OCI-LY1 (cell line): ENCODE data around the gene CYTH3.

Source experiments
- H2AFZ ChIP-seq: fragments of 200-600 bp; sonication (generic), shearing (Covaris generic); 2 replicates; pipeline ENCODE4 v1.6.0; 2014; ENCODE audit warnings: antibody characterized with exemption, mild to moderate bottlenecking, low read length
- H3F3A ChIP-seq: fragments of 200-600 bp; sonication (generic), shearing (Covaris generic); 2 replicates; pipeline ENCODE4 v1.6.0; 2014; ENCODE audit warnings: mild to moderate bottlenecking, antibody characterized with exemption, low read length, moderate library complexity; ENCODE audit not compliant: insufficient read depth
- H3K27ac ChIP-seq: fragments of 200-600 bp; sonication (generic); 2 replicates; pipeline ENCODE4 v1.5.1; 2014; ENCODE audit warnings: low read length, mixed run types, mild to moderate bottlenecking, low read depth; ENCODE audit not compliant: poor library complexity, severe bottlenecking
- H3K27me3 ChIP-seq: fragments of 200-600 bp; sonication (generic); 2 replicates; pipeline ENCODE4 v1.6.0; 2014; ENCODE audit warnings: antibody characterized with exemption, mild to moderate bottlenecking, low read length, moderate library complexity; ENCODE audit not compliant: insufficient read depth
- H3K36me3 ChIP-seq: fragments of 200-600 bp; sonication (generic); 2 replicates; pipeline ENCODE4 v1.6.1; 2014; ENCODE audit warnings: mild to moderate bottlenecking, antibody characterized with exemption, low read length, moderate library complexity, mixed read lengths; ENCODE audit not compliant: insufficient read depth
- H3K4me1 ChIP-seq: fragments of 200-600 bp; sonication (generic); 2 replicates; pipeline ENCODE4 v1.5.1; 2014; ENCODE audit warnings: mild to moderate bottlenecking, low read length, moderate library complexity; ENCODE audit not compliant: insufficient read depth, severe bottlenecking
- H3K4me2 ChIP-seq: fragments of 200-600 bp; sonication (generic), shearing (Covaris generic); 2 replicates; pipeline ENCODE4 v1.6.1; 2014; ENCODE audit warnings: low read length
- H3K4me3 ChIP-seq: fragments of 200-600 bp; sonication (generic); 2 replicates; pipeline ENCODE4 v1.5.1; 2014; ENCODE audit warnings: low read length, low read depth, mild to moderate bottlenecking, mixed read lengths; ENCODE audit not compliant: poor library complexity, severe bottlenecking
- H3K79me2 ChIP-seq: fragments of 200-600 bp; shearing (Covaris generic); 2 replicates; pipeline ENCODE4 v1.6.1; 2016; ENCODE audit warnings: mixed run types, low read length, mixed read lengths; ENCODE audit not compliant: insufficient read depth
- H3K9ac ChIP-seq: fragments of 200-600 bp; sonication (generic), shearing (Covaris generic); 2 replicates; pipeline ENCODE4 v1.6.1; 2014; ENCODE audit warnings: mild to moderate bottlenecking, low read length, mixed read lengths
- H3K9me2 ChIP-seq: fragments of 200-600 bp; sonication (generic), shearing (Covaris generic); 2 replicates; pipeline ENCODE4 v1.6.1; 2014; ENCODE audit warnings: low read depth, mild to moderate bottlenecking, low read length, mixed read lengths
- H3K9me3 ChIP-seq: fragments of 200-600 bp; shearing (Covaris generic); 2 replicates; pipeline ENCODE4 v1.6.1; 2014; ENCODE audit warnings: low read length, mixed read lengths
- H4K20me1 ChIP-seq: fragments of 200-600 bp; sonication (generic), shearing (Covaris generic); 2 replicates; pipeline ENCODE4 v1.6.0; 2016; ENCODE audit warnings: mild to moderate bottlenecking, low read length; ENCODE audit not compliant: insufficient read depth
- EZH2 ChIP-seq: fragments of 200-600 bp; sonication (generic), shearing (Covaris generic); IDR thresholded peaks from 2 replicates; pipeline ENCODE4 v1.8.0; 2017; ENCODE audit warnings: borderline replicate concordance, mixed run types, mild to moderate bottlenecking, antibody characterized with exemption, low read length, moderate library complexity, mixed read lengths
- TF ChIP-seq, protein P1 (sequence below): fragments of 200-600 bp; sonication (generic), shearing (Covaris generic); IDR thresholded peaks from 2 replicates; pipeline ENCODE4 v1.5.1; 2017; ENCODE audit warnings: mild to moderate bottlenecking, antibody characterized with exemption, low read length, moderate library complexity, mixed read lengths

Gene CYTH3

DNA sequence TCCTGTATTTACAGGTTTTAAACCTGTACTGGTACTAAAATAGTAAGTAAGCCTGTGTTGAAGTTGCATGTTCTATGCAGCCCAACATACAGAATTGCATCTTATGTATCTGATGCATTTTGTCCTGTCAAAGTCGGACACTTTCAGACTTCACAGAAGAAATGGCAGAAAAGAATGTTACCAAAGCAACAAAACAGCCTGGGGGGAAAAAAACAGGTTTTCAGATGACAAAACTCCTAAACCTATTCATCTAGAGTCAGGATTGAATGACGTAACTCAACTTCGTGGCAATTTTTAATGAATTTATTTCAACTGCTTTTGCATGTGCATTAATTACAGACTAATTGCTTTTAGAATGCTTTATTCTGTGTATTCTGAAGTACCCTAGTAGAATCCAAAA, 28.4 kb downstream of the CYTH3 start:
- Histone ChIP-seq H3K79me2 (no peaks in the 10 kb centered on the region), H3K4me2 (no peak overlapping the region), H3K9me3 (no peaks in the 10 kb centered on the region), H3F3A (no peaks in the 10 kb centered on the region), H2AFZ (no peak overlapping the region), H3K27ac (no peak overlapping the region), H3K36me3 (no peaks in the 10 kb centered on the region), H3K9me2 (no peaks in the 10 kb centered on the region), H3K4me3 (no peak overlapping the region), H3K9ac (no peak overlapping the region), H3K27me3 (no peaks in the 10 kb centered on the region; the same call in 1 of the 2 replicates), H3K4me1 (no peaks in the 10 kb centered on the region), H4K20me1 (no peaks in the 10 kb centered on the region)
- TF ChIP-seq, protein P1, sequence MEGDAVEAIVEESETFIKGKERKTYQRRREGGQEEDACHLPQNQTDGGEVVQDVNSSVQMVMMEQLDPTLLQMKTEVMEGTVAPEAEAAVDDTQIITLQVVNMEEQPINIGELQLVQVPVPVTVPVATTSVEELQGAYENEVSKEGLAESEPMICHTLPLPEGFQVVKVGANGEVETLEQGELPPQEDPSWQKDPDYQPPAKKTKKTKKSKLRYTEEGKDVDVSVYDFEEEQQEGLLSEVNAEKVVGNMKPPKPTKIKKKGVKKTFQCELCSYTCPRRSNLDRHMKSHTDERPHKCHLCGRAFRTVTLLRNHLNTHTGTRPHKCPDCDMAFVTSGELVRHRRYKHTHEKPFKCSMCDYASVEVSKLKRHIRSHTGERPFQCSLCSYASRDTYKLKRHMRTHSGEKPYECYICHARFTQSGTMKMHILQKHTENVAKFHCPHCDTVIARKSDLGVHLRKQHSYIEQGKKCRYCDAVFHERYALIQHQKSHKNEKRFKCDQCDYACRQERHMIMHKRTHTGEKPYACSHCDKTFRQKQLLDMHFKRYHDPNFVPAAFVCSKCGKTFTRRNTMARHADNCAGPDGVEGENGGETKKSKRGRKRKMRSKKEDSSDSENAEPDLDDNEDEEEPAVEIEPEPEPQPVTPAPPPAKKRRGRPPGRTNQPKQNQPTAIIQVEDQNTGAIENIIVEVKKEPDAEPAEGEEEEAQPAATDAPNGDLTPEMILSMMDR, result no peak
- no peak for TF ChIP-seq EZH2

DNA sequence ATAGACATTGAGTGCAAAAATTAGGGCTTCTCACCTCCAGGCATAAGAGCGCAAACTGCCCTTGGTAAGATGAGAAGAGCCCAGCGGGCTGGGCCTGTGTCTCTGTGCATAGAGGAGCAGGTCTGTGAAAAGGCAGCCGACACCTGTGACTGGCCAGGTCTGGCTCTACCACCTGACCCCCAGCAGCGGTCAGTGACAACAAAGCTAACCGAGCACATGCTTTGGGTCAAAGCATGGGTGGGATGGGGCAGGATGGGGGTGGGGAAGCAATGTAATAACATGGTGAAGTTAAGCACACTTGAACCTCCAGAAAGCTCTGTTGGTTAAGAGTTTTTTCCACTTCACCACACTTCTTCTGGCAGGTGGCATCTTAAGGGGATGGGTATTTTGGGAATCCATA, 29.3 kb downstream of the CYTH3 start:
- no peaks in the 10 kb centered on the region for H3K36me3 ChIP-seq
- no peaks in the 10 kb centered on the region for H3K4me1 ChIP-seq
- H3K79me2 ChIP-seq, result no peaks in the 10 kb centered on the region
- no peaks in the 10 kb centered on the region for H3F3A ChIP-seq
- H3K4me2 ChIP-seq, result no peak overlapping the region
- no peaks in the 10 kb centered on the region for H4K20me1 ChIP-seq
- H3K9me2 ChIP-seq, result no peaks in the 10 kb centered on the region
- no peak overlapping the region for H3K4me3 ChIP-seq
- H3K9me3 ChIP-seq, result no peaks in the 10 kb centered on the region
- no peak for TF ChIP-seq EZH2
- TF ChIP-seq, protein P1, result no peak
- no peak overlapping the region for H2AFZ ChIP-seq
- no peak overlapping the region for H3K9ac ChIP-seq
- no peak overlapping the region for H3K27ac ChIP-seq
- H3K27me3 ChIP-seq, result no peaks in the 10 kb centered on the region; the same call in 1 of the 2 replicates

DNA sequence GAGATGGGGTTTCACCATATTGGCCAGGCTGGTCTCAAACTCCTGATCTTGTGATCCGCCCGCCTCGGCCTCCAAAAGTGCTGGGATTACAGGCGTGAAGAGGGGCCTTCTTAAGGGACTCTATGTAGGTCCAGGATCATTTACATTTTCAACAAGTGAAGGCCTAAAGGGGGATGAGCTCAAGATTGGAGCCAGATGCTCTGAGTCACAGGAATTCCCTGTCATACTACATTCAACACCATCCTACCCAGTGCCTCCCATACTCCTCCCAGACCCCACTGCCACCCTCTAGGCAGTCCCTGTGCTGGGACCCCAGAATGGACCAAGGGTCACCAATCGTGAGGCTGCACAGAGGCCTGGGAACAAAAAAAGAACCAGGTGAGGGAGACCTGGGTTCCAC, 29.9 kb downstream of the CYTH3 start:
- H3K27ac ChIP-seq, result no peak overlapping the region

More for the DNA sequence above, 29.9 kb downstream of the CYTH3 start:
- no peak overlapping the region for H3K4me2 ChIP-seq
- H2AFZ ChIP-seq, result no peak overlapping the region
- H3K9me3 ChIP-seq, result no peaks in the 10 kb centered on the region
- TF ChIP-seq, protein P1, result no peak
- TF ChIP-seq EZH2, result no peak
- no peaks in the 10 kb centered on the region for H3K4me1 ChIP-seq
- no peaks in the 10 kb centered on the region for H3K9me2 ChIP-seq
- H3K79me2 ChIP-seq, result no peaks in the 10 kb centered on the region
- H3K9ac ChIP-seq, result no peak overlapping the region
- H4K20me1 ChIP-seq, result no peaks in the 10 kb centered on the region
- no peaks in the 10 kb centered on the region; the same call in 1 of the 2 replicates for H3K27me3 ChIP-seq
- no peaks in the 10 kb centered on the region for H3K36me3 ChIP-seq
- H3F3A ChIP-seq, result no peaks in the 10 kb centered on the region
- H3K4me3 ChIP-seq, result no peak overlapping the region
